H9 (cell line): ENCODE data around the gene SAMHD1. TPM values are rescaled to one million over a fixed set of nuclear protein-coding genes. Genes with fewer than 3 reads are reported as not detected.

Source experiments
- DNase-seq: peaks from one replicate; pipeline ENCODE4 v3.0.0-alpha.2; 2017
- H2AFZ ChIP-seq: one replicate; pipeline ENCODE4 v1.6.1; 2013; ENCODE audit warnings: mild to moderate bottlenecking, low read length, control low read depth, moderate library complexity
- H2AK5ac ChIP-seq: 2 replicates; pipeline ENCODE4 v1.6.1; 2013; ENCODE audit warnings: low read length, control low read depth, mixed read lengths; ENCODE audit not compliant: insufficient read length
- H2BK120ac ChIP-seq: one replicate; pipeline ENCODE4 v1.6.1; 2013; ENCODE audit warnings: low read depth, mild to moderate bottlenecking, low read length, control low read depth, inconsistent platforms; ENCODE audit not compliant: poor library complexity, severe bottlenecking
- H2BK12ac ChIP-seq: 2 replicates; pipeline ENCODE4 v1.6.1; 2013; ENCODE audit warnings: low read length, control low read depth, mixed read lengths, low read depth; ENCODE audit not compliant: insufficient read length
- H2BK15ac ChIP-seq: 2 replicates; pipeline ENCODE4 v1.6.1; 2013; ENCODE audit warnings: low read depth, low read length, control low read depth
- H2BK20ac ChIP-seq: one replicate; pipeline ENCODE4 v1.6.1; 2013; ENCODE audit warnings: low read depth, mild to moderate bottlenecking, low read length, control low read depth, inconsistent platforms; ENCODE audit not compliant: poor library complexity, severe bottlenecking
- H2BK5ac ChIP-seq: 2 replicates; pipeline ENCODE4 v1.6.1; 2013; ENCODE audit warnings: low read length, control low read depth, mixed read lengths; ENCODE audit not compliant: insufficient read length
- H3K14ac ChIP-seq: 2 replicates; pipeline ENCODE4 v1.6.1; 2013; ENCODE audit warnings: low read length, control low read depth; ENCODE audit not compliant: insufficient read depth
- H3K18ac ChIP-seq: 2 replicates; pipeline ENCODE4 v1.6.1; 2013; ENCODE audit warnings: low read depth, mild to moderate bottlenecking, mixed read lengths, low read length, control low read depth; ENCODE audit not compliant: insufficient read length
- H3K23ac ChIP-seq: 2 replicates; pipeline ENCODE4 v1.6.1; 2013; ENCODE audit warnings: low read length, control low read depth, mixed read lengths, low read depth; ENCODE audit not compliant: insufficient read length
- H3K23me2 ChIP-seq: 2 replicates; pipeline ENCODE4 v1.6.1; 2013; ENCODE audit warnings: low read depth, mild to moderate bottlenecking, mixed read lengths, low read length, control low read depth; ENCODE audit not compliant: insufficient read length, poor library complexity, severe bottlenecking
- H3K27ac ChIP-seq: 2 replicates; pipeline ENCODE4 v1.5.1; 2013; ENCODE audit warnings: low read length, control low read depth, mixed read lengths, low read depth; ENCODE audit not compliant: insufficient read length
- H3K27me3 ChIP-seq: 2 replicates; pipeline ENCODE4 v1.6.1; 2013; ENCODE audit warnings: low read length, control low read depth, inconsistent platforms; ENCODE audit not compliant: insufficient read depth
- H3K4ac ChIP-seq: 2 replicates; pipeline ENCODE4 v1.6.1; 2013; ENCODE audit warnings: low read depth, mild to moderate bottlenecking, control low read depth, inconsistent platforms, low read length, moderate library complexity
- H3K4me1 ChIP-seq: 2 replicates; pipeline ENCODE4 v1.6.1; 2013; ENCODE audit warnings: low read length, control low read depth, inconsistent platforms; ENCODE audit not compliant: insufficient read depth
- H3K4me2 ChIP-seq: 2 replicates; pipeline ENCODE4 v1.6.1; 2013; ENCODE audit warnings: low read length, control low read depth, mixed read lengths; ENCODE audit not compliant: insufficient read length, insufficient read depth
- H3K56ac ChIP-seq: 2 replicates; pipeline ENCODE4 v1.6.1; 2013; ENCODE audit warnings: low read depth, mild to moderate bottlenecking, mixed read lengths, low read length, control low read depth; ENCODE audit not compliant: insufficient read length
- H3K79me1 ChIP-seq: 2 replicates; pipeline ENCODE4 v1.6.1; 2013; ENCODE audit warnings: low read depth, mild to moderate bottlenecking, moderate library complexity, low read length, control low read depth, inconsistent platforms; ENCODE audit not compliant: insufficient read depth, poor library complexity, severe bottlenecking
- H3K79me2 ChIP-seq: 2 replicates; pipeline ENCODE4 v1.6.1; 2013; ENCODE audit warnings: low read length, control low read depth, inconsistent platforms; ENCODE audit not compliant: insufficient read depth
- H3K9ac ChIP-seq: 2 replicates; pipeline ENCODE4 v1.6.1; 2013; ENCODE audit warnings: low read length, control low read depth, mixed read lengths; ENCODE audit not compliant: insufficient read length; ENCODE audit errors: extremely low read depth
- H3K9me3 ChIP-seq: one replicate; pipeline ENCODE4 v1.6.1; 2013; ENCODE audit warnings: low read depth, low read length, inconsistent platforms; ENCODE audit not compliant: control insufficient read depth
- H3T11ph ChIP-seq: one replicate; pipeline ENCODE4 v1.6.1; 2013; ENCODE audit warnings: mild to moderate bottlenecking, low read length, control low read depth, inconsistent platforms
- H4K20me1 ChIP-seq: one replicate; pipeline ENCODE4 v1.6.1; 2013; ENCODE audit not compliant: control insufficient read depth, insufficient read length, insufficient read depth
- H4K5ac ChIP-seq: 2 replicates; pipeline ENCODE4 v1.6.1; 2013; ENCODE audit warnings: low read depth, mild to moderate bottlenecking, mixed read lengths, low read length, control low read depth; ENCODE audit not compliant: insufficient read length
- H4K8ac ChIP-seq: replicated peaks from 2 replicates; pipeline ENCODE4 v1.6.1; 2013; ENCODE audit warnings: low read length, control low read depth, mixed read lengths, low read depth; ENCODE audit not compliant: insufficient read length
- H4K91ac ChIP-seq: 2 replicates; pipeline ENCODE4 v1.6.1; 2013; ENCODE audit warnings: low read depth, mild to moderate bottlenecking, moderate library complexity, mixed read lengths, low read length, control low read depth; ENCODE audit not compliant: insufficient read length
- H3K27ac Mint-ChIP-seq, 3 experiments: 2 replicates in 2 of 3; 3 replicates in 1 of 3; pipeline ENCODE4 v1.8.0; 2020 to 2021; ENCODE audit warnings: mixed read lengths in 3 of 3, mild to moderate bottlenecking in 1 of 3, moderate library complexity in 1 of 3
- H3K27me3 Mint-ChIP-seq: 2 replicates; pipeline ENCODE4 v1.8.0; 2021; ENCODE audit warnings: low read depth, mild to moderate bottlenecking, moderate library complexity, mixed read lengths
- H3K36me3 Mint-ChIP-seq, 3 experiments: 2 replicates in 2 of 3; 3 replicates in 1 of 3; pipeline ENCODE4 v1.8.0; 2020 to 2021; ENCODE audit warnings: low read depth in 3 of 3, mixed read lengths in 3 of 3; ENCODE audit not compliant: insufficient read depth in 1 of 3
- H3K4me1 Mint-ChIP-seq, 2 experiments: 2 replicates each; pipeline ENCODE4 v1.8.0; 2020; ENCODE audit warnings: mixed read lengths in 2 of 2
- H3K4me3 Mint-ChIP-seq, 2 experiments: 2 replicates in 1 of 2; 3 replicates in 1 of 2; pipeline ENCODE4 v1.8.0; 2020 to 2021; ENCODE audit warnings: mild to moderate bottlenecking in 2 of 2, mixed read lengths in 2 of 2, moderate library complexity in 1 of 2
- H3K9me3 Mint-ChIP-seq, 2 experiments: 2 replicates in 1 of 2; 3 replicates in 1 of 2; pipeline ENCODE4 v1.8.0; 2020; ENCODE audit warnings: mild to moderate bottlenecking in 2 of 2, mixed read lengths in 2 of 2, moderate library complexity in 1 of 2
- WGBS: extraction: QIAGEN DNeasy Blood & Tissue Kit; methylation state at CpG from one replicate; pipeline ENCODE4 v1.1.7; 2013; ENCODE audit warnings: missing lambda C conversion rate, low lambda C conversion rate, mixed read lengths; ENCODE audit not compliant: insufficient read length; ENCODE audit errors: extremely low coverage; 5-methylcytosine and 5-hydroxymethylcytosine counted together
- total RNA-seq: library from RNA; stranded (reverse); gene quantifications from 2 replicates; pipeline ENCODE4 v1.2.1, GENCODE V29; 2021
- TF ChIP-seq, protein P1 (sequence below): fragments of 200-600 bp; sonication (generic); conservative IDR thresholded peaks from 3 replicates; pipeline ENCODE4 v1.8.0; 2021; ENCODE audit warnings: antibody characterized with exemption, mild to moderate bottlenecking

Gene SAMHD1
- total RNA-seq, 1 experiment from 2014 or later: 53.1 TPM

DNA sequence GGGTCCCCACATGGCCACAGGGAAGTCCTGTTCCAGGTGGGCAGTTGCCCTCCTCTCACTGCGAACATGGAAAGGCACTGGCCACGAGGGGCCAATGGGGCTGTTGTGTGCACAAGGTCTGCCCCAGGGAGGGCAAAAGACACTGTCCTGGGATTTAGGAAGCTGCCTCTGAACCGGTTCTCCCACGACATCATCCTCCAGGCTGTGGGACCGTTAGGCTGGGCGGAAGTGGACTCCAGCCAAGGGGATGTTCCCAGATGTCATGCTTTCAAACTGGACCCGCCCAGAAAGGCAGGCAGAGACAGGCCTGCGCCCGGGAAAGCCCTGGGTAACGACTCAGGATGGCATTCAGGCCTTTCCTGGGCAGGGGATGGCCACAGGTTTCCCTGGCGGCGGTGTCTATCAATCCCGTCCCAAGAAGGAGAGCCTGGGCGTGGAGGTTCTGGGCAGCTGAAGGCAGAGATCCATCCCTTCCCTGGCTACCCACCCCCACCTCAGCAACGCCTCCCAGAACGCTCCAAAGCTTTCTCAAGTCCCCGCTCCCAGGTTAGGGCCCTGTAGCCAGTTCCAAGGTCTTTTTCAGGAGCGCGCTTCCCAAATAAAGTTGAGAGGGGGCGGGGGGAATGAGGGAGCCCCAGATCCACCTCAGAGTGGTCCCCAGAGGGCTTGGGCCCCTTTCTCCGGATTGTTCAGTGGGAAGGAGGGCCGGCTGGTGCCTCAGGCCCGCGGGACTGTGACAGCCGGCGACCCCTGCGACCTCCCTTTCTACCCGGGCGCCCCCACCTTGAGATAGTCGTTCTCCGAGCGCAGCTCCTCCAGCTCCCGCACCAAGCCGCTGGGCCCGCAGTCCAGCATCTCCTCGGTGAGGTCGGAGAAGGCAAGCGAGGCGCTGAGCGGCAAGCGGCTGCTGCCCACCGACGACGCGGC lies 89.4 kb downstream of the SAMHD1 start:
- no peaks in the 10 kb centered on the region for H3K79me1 ChIP-seq
- no peak overlapping the region for H2BK15ac ChIP-seq
- H3K18ac ChIP-seq: no peak overlapping the region
- no peak overlapping the region for H2AFZ ChIP-seq
- no CpG with 5 or more reads among the region's 45 CpGs for WGBS
- no peak overlapping the region for H2BK120ac ChIP-seq
- no peak overlapping the region for H3K27ac Mint-ChIP-seq
- no peaks in the 10 kb centered on the region for H3K9me3 Mint-ChIP-seq
- no peak overlapping the region for H3K23ac ChIP-seq
- H3K27me3 Mint-ChIP-seq: peaks cover 28% of the 10 kb centered on the region
- no peaks in the 10 kb centered on the region for H3K27me3 ChIP-seq
- no peak overlapping the region for H2AK5ac ChIP-seq
- H3K9me3 ChIP-seq: no peaks in the 10 kb centered on the region
- peak; percentile 52 for DNase-seq
- TF ChIP-seq, protein P1, sequence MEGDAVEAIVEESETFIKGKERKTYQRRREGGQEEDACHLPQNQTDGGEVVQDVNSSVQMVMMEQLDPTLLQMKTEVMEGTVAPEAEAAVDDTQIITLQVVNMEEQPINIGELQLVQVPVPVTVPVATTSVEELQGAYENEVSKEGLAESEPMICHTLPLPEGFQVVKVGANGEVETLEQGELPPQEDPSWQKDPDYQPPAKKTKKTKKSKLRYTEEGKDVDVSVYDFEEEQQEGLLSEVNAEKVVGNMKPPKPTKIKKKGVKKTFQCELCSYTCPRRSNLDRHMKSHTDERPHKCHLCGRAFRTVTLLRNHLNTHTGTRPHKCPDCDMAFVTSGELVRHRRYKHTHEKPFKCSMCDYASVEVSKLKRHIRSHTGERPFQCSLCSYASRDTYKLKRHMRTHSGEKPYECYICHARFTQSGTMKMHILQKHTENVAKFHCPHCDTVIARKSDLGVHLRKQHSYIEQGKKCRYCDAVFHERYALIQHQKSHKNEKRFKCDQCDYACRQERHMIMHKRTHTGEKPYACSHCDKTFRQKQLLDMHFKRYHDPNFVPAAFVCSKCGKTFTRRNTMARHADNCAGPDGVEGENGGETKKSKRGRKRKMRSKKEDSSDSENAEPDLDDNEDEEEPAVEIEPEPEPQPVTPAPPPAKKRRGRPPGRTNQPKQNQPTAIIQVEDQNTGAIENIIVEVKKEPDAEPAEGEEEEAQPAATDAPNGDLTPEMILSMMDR: no peak
- H2BK20ac ChIP-seq: no peak overlapping the region
- H4K8ac ChIP-seq: no peak overlapping the region
- no peak overlapping the region for H3K27ac ChIP-seq
- H3K4me1 Mint-ChIP-seq: peaks cover 42 to 50% of the 10 kb centered on the region in 2 experiments
- peak overlapping the region; percentile 34 for H3K4me2 ChIP-seq
- H2BK5ac ChIP-seq: no peak overlapping the region
- H3K4me1 ChIP-seq: peaks cover 2% of the 10 kb centered on the region; the same call in 1 of the 2 replicates
- no peak overlapping the region for H3K4ac ChIP-seq
- H4K5ac ChIP-seq: no peak overlapping the region
- no peak overlapping the region for H3K9ac ChIP-seq
- H4K91ac ChIP-seq: no peak overlapping the region
- peak overlapping the region; percentile 15; the same call in 1 of the 2 replicates for H3K14ac ChIP-seq
- H4K20me1 ChIP-seq: no peaks in the 10 kb centered on the region
- H3T11ph ChIP-seq: no peak overlapping the region
- H3K79me2 ChIP-seq: no peaks in the 10 kb centered on the region
- peaks cover 3% of the 10 kb centered on the region for H3K23me2 ChIP-seq
- no peak overlapping the region for H2BK12ac ChIP-seq
- H3K56ac ChIP-seq: no peak overlapping the region
- H3K36me3 Mint-ChIP-seq: peaks cover 0 to 10% (median 6%) of the 10 kb centered on the region in 3 experiments; a peak in 6 of 7 replicates
- peak overlapping the region; percentile 64 to 79 for H3K4me3 Mint-ChIP-seq
